ENCODE data around the gene SYT3.
"Not testable (repeated sequence)": the region's sequence is repeated elsewhere in the genome, so short reads cannot be mapped to it uniquely, and the experiment has no call there.

Gene SYT3

DNA sequence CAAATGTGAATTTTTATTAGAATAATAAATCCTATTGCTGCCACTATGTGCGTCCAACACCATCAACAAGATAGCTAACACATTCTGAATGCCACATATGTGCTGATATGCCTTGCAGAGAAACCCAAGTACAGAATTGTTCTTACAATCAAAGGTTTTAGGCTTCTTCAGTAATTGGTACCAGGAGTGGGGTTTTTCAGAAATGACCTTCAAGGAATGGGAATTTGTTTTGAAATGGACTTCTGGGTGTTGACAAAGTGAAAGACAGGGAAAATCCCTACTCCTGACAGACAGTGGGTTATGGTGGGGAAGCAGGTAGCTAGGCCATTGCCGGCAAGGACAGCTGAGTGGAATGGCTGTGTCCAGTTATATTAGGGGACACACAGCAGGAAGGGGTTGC lies 5.7 kb downstream of the SYT3 start:
- no peak for FAIRE-seq

DNA sequence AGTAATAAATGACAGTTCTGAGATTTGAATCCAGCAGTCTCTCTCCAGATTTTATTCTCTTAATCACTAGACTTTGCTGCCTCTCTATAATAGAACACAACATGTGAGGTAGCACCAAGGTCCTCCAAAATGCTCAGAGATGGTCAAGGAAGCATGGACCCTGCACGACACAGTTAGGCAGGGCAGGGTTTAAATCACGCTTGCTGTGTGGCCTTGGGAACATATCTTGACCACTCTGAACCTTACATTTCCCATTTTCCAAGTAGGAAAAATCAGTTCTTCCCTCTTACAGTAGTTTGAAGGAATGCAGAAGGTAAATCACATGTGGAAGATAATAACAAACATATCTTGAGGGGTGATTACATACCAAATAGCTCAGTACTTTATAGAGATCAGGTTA lies 6.3 kb downstream of the SYT3 start:
- FAIRE-seq = no peak

DNA sequence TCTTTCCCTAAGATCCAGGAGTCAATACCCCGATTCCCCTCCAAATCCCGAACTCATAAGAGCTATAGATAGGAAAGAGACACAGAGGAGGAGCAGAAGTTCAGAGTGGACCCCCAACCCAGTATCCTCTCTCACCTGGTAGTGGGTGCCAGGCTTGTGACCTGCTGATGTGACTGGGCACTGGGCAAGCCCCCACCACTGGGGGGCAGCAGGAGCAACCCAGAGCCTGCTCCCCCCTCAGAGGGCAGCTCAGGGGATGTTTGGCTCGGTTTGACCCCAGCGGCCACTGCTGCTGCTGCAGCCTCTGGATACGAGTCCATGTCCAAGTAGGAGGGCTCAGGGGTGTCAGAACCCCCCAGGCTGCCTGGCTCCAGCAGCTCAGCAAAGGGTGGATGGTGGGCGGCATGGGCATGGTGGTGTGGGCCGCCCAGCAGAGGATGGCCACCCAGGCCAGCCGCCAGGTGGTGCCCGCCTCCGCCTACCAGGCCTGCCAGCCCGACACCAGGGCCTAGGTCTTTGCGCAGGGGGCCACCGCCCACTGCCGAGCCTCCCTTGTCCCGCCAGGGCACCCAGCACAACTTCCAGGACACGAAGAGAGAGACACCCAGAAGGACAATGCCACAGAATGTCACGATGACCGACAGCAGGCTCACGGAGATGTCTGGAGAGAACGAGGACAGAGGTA lies 7.4 kb downstream of the SYT3 start:
- no peak for FAIRE-seq

DNA sequence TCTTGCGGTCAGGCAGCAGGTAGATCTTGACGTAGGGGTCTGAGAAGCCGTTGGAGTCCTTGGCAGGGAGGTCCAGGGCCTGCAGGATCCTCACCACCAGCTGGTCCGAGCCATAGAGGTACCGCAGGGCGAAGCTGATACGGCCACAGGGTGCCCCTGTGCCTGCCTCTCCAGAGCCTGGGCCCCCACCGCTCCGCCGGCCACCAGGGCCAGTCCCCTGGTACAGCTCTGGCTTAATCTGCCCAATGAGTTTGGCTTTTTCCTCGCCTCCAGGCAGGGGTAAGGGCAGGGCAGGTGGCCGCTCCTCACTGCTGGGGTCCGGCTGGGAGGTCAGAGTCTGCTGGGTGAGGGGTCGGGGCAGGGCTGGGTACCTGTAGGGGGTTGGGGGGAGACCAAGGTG lies 9.9 kb downstream of the SYT3 start:
- FAIRE-seq = no peak

DNA sequence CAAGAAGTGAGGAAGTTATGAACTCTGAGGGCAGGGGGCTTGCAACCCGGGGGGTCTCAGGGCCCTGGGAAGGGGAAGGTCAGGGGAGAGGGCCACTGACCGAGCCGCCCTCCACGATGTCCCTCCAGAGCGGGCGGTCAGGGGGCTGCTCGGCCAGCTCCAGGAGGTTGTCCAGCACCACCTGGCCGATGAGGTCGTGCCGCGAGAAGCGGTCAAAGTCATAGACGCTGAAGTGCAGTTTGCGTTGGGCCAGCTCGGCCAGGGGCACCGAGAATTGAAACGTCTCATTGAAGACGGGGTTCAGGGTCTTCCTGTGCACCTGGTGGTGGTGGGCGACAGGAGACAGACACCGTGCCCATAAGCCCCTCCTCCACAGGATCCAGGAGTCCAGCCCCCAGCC lies 10.5 kb downstream of the SYT3 start:
- FAIRE-seq = no peak

DNA sequence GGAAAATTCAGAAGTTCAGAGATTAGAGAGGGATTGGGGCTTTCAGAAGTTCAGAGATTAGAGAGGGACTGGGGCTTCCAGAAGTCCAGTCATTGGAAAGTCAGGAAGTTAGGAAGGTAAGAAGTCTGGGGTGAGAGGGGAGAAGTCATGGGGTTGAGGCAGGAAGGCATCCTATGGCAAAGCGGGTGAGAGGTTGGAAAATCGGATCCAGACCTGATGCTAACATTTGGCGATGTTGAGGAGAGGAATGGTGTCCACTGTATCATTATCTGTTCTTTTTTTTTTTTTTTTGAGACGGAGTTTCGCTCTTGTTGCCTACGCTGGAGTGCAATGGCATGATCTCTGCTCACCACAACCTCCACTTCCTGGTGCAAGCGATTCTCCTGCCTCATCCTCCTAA lies 11.1 kb downstream of the SYT3 start:
- no peak for FAIRE-seq

DNA sequence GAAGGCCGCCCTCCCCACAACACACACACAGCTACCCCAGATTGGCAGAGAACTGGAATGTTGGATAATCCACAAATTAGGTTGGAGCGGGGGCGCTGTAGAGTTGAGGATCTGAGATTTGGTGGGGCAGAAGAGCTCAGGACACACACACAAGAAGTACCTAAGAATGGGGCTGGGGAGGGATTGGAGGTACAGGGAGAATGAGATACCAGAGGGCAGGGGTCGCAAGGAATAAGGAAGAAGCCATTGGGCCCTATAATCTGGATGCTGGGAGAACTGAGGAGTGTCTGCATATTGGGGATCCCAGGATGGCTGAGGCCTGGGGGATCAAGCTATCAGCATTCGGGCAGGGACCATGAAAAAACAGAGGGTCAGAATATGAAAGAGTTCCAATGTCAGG lies 11.5 kb downstream of the SYT3 start:
- no peak for FAIRE-seq

DNA sequence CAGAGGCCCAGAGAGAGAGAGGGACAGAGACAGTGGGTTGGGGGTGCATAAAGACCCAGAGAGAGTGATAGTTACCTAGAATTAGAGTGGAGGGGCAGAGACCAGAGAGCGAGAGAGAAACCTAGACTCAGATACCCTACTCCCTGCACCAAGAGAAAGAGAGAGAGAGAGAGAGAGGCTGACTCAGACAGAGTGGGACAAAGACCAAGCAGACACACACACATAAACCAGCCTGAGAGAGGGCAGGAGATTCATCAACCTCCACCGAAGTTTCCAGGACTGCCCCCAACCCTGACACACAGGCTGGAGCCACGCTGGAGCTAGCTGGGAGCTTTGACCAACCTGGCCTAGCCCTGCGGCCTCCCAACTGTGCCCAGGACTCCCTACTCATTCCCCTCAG lies 12.9 kb downstream of the SYT3 start:
- no peak for FAIRE-seq

DNA sequence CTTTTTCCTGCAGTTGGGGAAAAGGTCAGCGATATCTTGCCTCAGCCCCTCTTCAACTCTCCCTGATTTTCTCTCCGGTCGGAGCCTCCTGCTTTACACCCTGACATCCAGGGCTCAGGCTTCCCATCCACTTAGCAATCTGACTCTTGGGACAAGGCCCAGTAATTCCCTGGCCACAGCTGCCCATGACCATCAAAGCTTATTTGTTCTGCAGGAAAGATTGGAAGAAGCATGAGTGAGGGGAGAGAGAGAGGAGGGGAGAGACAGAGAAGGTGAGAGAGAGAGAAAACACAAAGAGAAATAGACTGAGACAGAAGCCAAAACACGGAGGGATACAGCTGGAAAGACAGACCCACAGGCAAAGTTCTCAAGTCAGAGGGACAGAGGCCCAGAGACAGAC lies 13.7 kb downstream of the SYT3 start:
- no peak for FAIRE-seq

DNA sequence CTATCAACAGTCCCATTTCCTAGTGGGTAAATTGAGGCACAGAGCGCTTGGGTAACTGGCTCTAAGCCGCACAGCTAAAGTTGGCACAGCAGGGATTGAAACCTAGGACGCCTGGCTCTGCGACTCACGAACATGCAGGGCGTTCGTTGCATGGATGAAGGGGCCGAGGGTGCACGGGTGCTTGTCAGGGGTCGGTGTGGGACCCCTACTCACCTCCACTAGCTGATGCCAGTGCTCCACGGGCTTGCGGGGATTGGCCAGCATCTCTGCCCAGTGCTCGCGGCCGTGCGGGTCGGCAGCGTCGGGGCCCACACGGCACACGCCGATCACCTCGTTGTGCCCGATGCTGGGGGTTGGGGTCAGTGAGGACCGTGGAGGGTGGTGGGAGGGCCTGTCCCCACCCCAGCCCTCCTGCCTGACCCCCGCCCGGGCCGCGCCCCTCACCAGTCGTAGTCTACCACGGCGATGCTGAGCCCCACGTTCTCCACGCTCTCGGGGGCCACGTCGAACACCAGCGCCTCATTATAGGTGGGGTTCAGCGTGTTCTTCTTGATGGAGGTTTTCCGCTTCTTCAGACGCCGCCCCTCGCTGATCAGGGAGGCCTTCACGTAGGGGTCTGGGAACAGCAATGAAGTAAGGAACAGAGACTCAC lies 14.6 kb downstream of the SYT3 start:
- no peak for FAIRE-seq

DNA sequence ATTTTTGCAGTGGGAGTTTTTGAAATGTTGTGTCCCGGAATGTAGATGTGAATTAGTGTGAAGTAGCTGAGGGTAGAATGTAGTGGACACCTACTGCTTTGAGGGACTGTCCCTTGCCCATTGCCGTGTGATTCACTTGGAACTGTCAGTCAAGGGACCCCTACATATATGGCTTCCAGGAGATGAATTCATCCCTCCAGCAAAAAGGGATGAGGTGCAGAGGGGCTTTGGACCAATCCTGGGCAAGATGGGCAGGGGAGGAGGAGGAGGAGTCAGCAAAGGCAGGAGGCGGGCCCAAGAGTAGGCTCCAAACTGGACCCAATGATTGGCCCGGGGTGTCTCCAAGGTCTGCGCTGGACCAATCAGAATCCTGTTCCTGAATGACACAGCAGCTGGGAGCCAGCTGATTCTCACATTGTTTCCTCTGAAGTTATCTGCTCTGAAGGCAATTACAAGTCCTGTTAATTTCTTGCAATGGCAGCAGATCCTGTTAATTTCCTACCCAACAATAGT lies 19.2 kb downstream of the SYT3 start:
- not testable (repeated sequence) for FAIRE-seq

DNA sequence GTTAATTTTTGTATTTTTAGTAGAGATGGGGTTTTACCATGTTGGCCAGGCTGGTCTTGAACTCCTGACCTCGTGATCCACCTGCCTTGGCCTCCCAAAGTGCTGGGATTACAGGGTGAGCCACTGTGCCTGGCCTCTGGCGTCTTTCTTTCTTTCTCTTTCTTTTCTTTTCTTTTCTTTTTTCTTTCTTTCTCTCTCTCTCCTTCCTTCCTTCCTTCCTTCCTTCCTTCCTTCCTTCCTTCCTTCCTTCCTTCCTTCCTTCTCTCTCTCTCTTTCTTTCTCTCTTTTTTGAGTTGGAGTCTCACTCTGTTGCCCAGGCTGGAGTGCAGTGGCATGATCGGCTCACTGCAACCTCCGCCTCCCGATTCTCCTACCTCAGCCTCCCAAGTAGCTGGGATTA lies 20.5 kb downstream of the SYT3 start:
- FAIRE-seq = not testable (repeated sequence)

DNA sequence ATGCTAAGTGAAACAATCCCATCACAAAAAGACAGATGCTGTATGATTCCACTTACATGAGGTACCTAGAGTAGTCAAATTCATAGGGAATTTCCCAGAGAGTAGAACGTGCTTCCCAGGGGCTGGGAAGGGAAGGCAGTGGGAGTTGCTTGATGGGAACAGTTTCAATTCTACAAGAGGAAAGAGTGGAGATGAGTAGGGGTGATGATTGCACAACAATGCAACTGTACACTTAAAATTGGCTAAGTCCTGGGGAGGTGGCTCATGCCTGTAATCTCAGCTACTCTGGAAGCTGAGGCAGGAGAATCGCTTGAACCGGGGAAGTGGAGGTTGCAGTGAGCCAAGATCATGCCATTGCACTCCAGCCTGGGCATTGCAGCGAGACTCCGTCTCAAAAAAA lies 21.3 kb downstream of the SYT3 start:
- FAIRE-seq = not testable (repeated sequence)

DNA sequence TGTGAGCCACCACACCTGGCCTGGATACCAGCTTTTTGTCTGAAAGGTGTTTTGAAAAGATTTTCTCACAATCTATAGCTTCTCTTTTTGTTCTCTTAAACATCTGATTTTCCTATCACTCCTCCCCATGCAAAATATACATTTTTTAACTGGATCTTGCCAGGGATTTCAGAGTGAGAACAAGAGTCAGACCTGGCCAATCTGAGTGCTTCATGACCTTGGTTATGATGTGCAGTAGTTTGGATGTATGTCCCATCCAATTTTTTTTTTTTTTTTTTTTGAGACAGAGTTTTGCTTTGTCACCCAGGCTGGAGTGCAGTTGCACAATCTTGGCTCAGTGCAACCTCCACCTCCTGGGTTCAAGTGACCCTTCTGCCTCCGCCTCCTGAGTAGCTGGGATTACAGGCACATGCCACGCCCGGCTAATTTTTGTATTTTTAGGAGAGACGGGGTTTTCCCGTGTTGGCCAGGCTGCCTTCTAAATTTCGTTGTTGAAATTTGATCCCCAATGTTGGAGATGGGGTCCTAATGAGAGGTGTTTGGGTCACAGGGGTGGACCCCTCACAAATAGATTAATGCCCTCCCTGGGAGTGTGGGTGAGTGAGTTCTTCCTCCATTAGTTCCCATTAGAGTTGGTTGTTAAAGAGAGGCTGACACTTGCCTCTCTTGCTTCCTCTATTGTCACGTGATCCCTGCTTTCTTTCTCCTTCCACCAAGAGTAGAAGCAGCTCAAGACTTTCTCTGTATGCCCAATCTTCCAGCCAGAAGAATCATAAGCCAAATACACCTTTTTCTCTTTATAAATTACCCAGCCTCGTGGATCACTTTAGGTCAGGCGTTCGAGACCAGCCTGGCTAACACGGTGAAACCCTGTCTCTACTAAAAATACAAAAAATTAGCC lies 26.9 kb downstream of the SYT3 start:
- not testable (repeated sequence) for FAIRE-seq

DNA sequence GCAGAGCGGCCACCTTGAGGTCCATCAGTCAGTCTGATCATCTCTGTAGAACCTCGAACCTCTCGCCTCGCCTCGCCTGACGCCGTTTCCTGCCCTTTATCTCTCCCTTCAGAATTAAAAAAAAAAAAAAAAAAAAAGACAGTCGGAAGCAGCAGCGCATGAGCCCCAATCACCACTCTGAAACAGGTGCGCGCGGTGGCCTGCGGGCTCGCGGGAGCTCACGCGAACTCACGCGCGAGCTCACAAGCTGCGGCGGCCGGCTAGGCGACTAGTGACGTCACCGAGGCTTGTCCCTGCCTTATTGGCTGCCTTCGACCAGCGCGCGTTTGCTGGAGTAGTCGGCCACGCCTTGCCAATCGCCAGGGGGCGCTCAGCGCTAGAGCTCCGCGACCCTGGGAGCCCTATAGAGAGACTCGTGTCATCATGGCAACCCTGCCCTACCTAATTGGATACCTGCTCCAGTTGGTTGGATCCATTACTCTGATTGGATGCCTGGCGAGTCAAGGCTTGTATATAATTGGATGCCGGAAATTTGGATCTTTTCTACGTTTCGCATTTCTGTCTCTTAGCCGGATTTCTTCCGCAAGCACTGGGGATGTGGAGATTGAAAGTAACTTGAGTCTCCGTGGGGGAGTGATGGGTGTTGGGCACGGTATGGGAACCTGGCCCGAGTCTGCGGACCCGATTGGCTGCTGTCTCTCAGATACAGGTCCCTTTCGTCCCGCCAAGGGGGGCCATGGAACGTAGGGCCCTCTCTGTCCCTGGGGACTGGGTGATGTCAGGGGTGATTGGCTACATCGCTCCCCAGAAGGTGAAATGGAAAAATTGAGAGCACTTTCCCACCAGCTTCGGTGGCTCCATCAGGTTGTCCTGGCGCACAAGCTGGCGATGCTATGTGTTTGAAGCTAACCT lies 31.6 kb downstream of the SYT3 start:
- FAIRE-seq = no peak

DNA sequence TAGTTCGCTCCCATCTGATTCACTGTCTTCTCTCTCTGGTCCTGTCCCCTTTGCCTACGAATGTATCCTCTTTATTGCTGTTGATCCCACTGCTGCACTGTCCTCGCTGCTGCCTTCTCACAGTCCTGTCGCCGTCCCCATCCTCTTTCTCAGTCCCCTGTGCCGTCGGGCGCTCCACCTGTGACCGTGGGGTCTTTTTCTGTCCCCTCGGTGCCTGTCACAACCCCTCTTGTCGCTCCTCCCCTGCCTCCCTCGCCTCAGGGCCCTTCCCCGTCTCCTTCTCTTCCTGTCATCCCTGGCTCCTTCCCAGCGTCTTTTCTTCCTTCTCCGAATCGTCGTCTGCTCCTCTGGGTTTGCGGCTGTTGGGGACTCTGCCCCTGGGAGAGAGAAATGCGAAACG lies 32.3 kb downstream of the SYT3 start:
- FAIRE-seq = no peak

DNA sequence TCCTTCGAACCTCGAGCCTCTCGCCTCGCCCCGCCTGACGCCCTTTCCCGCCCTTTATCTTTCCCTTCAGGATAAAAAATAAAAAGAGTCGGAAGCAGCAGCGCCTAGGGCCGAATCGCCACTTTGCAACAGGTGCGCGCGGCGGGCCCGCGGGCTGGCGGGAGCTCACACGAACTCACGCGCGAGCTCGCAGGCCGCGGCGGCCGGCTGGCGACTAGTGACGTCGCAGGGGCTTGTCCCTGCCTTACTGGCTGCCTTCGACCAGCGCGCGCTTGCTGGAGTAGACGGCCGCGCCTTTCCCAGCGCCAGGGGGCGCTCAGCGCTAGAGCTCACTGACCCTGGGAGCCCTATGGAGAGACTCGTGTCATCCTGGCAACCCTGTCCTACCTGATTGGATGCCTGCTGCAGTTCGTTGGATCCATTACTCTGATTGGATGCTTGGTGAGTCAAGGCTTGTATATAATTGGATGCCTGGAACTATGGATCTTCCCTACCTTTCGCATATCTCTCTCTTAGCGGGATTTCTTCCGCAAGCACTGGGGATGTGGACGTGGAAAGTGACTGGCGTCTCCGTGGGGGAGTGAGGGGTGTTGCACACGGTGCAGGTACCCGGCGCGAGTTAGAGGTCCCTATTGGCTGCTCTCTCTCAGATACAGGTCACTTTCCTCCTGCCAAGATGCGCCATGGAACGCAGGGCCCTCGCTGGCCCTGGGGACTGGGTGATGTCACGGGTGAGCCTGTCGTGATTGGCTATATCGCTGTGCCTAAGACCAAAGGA lies 33.4 kb downstream of the SYT3 start:
- not testable (repeated sequence) for FAIRE-seq

DNA sequence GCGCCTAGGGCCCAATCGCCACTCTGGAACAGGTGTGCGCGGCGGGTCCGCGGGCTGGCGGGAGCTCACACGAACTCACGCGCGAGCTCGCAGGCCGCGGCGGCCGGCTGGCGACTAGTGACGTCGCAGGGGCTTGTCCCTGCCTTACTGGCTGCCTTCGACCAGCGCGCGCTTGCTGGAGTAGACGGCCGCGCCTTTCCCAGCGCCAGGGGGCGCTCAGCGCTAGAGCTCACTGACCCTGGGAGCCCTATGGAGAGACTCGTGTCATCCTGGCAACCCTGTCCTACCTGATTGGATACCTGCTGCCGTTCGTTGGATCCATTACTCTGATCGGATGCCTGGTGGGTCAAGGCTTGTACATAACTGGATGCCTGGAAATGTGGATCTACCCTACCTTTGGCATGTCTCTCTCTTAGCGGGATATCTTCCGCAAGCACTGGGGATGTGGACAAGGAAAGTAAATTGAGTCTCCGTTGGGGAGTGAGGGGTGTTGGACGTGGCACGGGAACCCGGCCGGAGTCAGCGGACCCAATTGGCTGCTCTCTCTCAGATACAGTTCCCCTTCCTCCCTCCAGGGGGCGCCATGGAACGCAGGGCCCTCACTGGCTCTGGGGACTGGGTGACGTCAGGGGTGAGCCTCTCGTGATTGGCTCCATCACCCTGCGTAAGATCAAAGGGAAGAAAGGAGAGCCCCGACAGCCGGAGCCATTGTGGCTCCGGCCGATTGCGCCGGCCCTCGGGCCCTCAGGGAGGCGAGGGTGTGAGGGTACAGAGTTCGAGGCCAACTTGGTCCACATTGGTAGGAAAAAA lies 35.2 kb downstream of the SYT3 start:
- not testable (repeated sequence) for FAIRE-seq

DNA sequence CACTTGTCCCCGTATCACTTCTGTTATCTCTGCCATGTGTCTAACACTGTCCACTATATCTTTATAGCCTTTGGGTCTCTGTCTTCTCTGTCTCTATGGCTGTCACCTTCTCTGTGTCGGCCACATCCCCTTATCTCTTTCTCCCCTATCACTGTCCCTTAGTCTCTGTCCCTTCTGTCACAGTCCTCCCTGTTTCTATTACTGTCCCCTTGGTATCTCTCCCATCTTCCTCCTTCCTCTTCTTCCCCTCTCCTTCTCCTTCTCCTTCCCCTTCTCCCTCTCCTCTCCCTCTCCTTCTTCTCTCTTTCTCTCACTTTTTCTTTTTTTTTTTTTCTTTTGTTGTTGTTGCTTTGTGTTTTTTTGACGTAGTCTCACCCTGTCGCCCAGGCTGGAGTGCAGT lies 36.7 kb downstream of the SYT3 start:
- FAIRE-seq = no peak

DNA sequence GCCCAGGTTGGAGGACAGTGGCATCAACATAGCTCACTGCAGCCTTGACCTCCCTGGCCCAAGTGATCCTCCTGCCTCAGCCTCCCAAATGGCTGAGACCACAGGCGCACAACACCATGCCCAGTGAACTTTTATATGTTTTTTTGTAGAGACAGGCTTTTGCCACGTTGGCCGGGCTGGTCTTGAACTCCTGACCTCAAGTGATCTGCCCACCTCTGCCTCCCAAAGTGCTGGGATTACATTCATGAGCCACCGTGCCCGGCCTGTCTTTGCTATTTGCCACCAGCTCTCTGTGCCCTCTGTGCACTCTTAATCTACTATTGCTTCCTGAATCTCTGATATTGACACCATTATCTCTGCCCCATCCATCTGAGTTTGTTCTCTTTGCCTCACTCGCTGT lies 37.2 kb downstream of the SYT3 start:
- FAIRE-seq = no peak

DNA sequence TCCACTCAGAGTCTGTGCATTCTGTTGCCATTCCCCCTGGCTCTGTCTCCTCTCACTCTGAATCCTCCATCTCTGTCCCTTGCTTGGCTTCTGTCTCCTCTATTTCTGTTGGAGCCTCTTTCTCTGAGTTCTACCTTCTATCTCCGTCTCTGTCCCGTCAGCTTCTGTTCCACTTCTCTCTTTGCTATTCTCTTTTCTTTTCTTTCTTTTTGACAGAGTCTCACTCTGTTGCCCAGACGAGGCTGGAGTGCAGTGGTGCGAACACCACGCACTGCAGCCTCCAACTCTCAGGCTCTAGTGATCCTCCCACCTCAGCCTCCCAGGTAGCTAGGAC lies 37.6 kb downstream of the SYT3 start:
- no peak for FAIRE-seq
